GM18498 (cell line): Measurements from ENCODE around the gene CPA1.

ENCODE experiments used
- ATAC-seq: cut with Tn5 transposase; IDR thresholded peaks from one replicate; pipeline ENCODE4 v1.9.1; 2021; ENCODE audit warnings: mild to moderate bottlenecking, moderate library complexity; ENCODE audit not compliant: unreplicated experiment

CPA1 gene

DNA sequence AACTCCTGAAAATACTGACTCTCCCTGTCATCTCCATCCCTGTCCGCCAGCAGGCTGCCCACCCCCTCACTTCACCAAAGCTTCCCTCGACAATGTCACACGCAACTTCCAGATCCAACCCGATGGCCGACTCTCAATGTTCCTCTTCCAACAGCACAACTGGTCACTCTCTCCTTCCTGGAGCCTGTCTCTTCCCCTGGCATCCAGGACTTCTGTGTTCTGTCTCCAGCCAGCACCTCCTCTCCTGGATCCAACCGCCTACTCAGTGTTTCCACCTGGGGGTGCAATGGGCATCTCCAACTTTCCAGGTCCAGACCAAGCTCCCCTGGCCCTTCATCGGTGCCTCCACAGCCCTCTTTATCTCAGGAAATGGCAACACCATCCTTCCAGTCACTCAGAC lies 27.1 kb upstream of the CPA1 start:
- no peak for ATAC-seq

DNA sequence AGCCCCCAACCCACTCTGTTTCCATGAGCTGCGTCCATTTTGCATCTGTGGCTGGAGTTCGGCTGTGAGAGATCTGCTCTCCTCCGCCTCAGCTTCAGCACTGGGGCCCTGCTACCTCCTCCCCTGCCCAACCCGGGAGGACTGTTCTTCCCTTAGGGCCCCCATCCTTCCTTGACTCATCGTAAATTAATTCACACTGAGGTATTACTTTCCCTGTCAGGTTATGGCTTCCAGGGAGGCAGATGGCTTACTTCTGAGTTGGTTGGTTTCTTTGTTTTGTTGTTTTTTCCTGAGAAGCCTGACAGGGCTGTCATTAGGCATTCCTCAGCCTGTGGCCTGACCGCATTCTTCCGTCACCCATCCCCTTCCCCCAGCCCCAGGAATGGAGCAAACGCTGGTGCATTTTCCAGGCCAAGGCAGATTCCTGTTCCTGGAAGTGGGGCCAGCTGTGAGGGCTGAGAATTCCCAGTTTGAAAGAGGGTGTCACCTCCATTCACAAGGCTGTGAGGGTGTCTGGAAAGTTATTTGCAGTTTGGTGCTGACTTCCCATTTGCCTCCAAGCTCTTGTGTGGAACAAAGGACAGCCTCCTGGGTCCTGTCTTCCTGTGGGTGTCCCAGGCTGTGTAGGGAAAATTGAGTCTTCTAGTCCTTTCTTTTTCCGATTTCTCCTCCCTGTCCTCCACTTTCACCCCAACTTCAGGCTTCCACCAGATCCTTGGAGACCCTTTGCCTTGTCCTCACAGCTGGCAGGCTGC lies 24.0 kb upstream of the CPA1 start:
- ATAC-seq, result no peak

DNA sequence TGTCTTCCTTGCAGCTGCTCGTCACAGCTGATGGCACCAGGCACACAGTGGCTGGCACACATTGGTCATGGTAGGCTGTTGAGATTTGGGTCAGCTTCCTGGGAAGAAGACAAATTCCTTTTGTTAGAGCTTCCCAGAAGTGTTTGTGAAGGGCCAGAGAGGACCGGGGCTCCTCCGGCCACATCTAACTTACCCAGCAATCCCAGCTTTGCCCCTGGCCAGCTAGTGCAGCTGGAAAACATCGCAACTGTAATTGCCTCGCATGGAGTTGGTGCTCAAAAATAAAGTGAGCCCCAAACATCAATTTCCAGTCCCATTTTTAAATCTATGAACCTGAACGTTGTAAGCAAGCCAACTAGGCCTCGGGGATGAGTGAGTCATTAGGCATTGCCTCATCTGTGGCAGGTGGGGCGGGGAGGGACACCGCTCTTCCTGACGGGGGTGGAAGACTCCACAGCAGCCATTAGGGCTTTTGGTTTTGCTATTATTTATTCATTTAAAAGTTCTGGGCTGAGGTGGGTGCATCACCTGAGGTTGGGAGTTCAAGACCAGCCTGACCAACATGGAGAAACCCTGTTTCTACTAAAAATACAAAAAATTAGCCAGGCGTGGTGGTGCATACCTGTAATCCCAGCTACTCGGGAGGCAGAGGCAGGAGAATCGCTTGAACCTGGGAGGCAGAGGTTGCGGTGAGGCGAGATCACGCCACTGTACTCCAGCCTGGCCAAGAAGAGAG lies 23.2 kb upstream of the CPA1 start:
- ATAC-seq, result no peak

- ATAC-seq, result no peak
These were observed 21.8 kb upstream of the CPA1 start for GRCh38 chr7:130358471-130358870.

DNA sequence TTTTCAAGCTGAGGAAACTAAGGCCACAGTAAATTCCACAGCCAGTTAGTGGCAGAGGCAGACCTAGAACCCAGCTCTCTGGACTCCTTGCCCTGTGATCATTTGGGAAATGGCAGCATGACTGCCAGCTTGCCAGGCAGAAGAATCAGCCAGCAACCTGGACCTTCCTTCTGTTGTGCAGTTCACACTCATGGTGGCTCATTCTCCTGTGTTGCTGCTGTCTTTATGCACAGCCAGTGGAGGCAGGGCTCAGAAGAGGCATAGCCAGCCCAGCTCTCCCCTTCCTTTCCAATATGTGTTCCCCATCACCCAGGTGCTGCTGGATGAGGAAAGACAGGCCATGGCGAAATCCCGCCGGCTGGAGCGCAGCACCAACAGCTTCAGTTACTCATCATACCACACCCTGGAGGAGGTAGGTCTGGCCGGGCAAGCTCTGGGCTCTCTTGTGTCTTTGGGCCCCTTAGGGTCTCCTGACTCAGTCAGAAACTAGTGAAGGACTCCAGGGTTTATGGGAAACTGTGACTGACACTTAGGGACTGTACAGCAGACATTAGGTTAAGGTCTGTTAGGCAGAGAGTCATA lies 20.9 kb upstream of the CPA1 start:
- no peak for ATAC-seq

DNA sequence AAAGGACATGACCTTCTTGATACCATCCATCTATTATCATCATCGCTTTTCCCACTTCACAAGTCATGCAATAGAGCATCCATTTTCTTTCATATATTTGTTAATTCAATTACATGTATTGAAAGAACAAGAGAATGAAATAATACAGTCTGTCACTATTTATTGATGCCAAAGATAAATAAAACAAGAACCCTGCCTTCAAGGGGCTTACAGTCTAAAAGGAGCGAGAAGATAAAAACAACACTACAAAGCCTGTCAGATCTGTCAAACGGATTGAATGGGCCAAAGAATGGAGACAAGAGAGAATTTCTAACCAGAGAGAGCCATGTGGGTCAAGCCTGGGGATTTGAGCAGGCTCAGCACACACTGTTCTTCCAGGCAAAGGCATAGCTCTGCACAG lies 19.8 kb upstream of the CPA1 start:
- ATAC-seq, result no peak

- ATAC-seq, result no peak
These were observed 18.6 kb upstream of the CPA1 start for GRCh38 chr7:130361681-130362080.

DNA sequence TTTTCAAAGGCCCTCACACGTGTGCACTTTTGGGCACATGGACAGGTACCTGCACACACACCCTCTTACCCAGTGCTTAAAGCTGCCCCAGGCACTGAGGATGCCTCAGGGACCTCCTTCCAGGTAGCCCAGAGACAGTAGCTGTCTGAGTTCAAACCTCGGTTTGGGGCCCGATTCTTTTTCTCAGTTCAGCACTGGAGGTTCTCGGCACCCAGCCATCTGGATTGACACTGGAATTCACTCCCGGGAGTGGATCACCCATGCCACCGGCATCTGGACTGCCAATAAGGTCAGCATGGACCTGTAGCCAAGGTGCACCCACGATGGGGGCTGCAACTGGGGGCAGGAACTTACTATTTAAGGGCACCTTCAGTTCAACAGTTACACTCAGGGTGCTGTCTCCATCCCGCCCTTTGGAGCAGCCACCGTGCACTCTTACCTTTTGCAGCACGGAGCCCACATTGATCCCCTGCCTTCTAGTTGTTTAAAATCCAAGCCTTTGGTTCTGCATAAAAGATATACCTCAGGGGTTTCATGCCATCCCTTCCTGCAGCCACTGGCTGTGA lies 18.0 kb upstream of the CPA1 start:
- no peak for ATAC-seq

- ATAC-seq, result no peak
These were observed 17.1 kb upstream of the CPA1 start for GRCh38 chr7:130363026-130363847.

- ATAC-seq, result no peak
These were observed 15.8 kb upstream of the CPA1 start for GRCh38 chr7:130364451-130364850.

- ATAC-seq, result no peak
These were observed 15.2 kb upstream of the CPA1 start for GRCh38 chr7:130365088-130365487.

DNA sequence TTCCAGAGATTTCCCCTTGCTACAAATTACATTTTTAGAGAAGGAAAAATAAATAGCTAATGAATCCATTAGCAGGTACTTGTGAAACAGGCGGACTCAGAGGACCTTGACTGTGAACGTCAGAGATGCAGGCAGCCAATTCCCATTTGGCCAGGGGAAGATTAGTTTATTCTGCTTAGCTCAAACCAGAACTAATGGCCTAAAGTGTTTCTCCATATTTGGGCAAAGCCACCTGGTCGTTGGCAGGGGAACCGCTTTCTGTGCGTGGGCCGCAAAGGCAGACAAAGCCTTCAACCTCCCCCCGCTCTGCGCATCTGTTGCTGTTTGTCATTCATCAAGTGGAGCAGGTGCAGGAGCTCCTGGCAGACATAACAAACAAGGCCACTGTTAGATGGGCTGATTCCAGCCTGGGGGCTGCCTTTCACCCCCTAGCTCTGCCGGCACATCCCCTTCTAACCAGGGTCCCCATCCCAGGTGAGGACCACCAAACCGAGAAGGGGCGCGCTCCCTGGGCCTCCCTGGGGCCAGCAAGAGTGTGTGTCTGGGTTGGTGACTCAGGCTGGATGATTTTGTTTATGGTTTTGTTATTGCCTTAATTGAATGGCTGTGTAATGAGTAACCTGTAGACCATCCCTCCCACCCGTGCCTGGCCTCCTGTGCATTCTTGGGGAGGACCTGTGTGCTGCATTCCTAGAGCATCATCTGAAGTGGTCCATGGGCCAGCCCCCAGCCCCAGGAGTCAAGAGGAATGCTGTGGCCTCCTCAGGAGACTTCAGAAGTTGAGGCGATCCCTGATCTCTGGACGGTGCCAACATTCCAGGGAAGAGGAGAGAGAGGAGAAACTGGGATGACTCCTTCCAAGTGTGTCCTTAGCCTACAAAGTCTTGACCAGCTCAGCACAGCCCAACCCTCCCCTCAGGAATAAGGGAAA lies 14.5 kb upstream of the CPA1 start:
- ATAC-seq, result no peak

- ATAC-seq, result no peak
These were observed 13.7 kb upstream of the CPA1 start for GRCh38 chr7:130366564-130366963.

GRCh38 chr7:130367088-130367755 lies 13.1 kb upstream of the CPA1 start:
- no peak for ATAC-seq

- ATAC-seq, result no peak
These were observed 12.2 kb upstream of the CPA1 start for GRCh38 chr7:130367836-130368746.

DNA sequence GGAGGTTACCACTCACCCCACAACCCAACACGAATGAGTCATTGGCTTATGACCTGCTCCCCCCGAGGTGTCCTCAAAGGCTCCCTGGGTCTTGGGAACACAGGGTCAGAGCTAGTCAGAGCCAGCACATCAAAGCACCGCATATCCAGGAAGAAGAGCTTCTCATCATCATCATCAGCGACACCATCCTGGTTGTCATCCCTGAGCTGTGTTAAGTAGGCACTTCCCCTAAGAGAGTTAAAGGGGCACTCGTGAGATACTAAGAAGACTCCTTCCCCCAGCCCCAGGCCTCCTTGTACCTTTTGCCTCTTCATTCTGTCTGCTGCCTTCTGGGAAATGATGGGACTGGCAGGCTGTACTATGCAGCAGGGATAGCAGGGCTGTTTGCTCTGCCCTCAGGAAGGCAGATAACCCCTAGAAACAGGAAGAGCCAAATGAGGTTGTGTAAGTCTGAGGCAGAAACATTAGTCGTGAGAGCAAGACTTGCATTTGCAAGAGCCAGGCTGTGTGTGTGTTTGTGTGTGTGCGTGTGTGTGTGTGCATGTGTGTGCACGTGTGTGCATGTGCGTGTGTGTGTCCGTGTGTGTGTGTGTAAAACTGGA lies 11.1 kb upstream of the CPA1 start:
- ATAC-seq, result no peak

DNA sequence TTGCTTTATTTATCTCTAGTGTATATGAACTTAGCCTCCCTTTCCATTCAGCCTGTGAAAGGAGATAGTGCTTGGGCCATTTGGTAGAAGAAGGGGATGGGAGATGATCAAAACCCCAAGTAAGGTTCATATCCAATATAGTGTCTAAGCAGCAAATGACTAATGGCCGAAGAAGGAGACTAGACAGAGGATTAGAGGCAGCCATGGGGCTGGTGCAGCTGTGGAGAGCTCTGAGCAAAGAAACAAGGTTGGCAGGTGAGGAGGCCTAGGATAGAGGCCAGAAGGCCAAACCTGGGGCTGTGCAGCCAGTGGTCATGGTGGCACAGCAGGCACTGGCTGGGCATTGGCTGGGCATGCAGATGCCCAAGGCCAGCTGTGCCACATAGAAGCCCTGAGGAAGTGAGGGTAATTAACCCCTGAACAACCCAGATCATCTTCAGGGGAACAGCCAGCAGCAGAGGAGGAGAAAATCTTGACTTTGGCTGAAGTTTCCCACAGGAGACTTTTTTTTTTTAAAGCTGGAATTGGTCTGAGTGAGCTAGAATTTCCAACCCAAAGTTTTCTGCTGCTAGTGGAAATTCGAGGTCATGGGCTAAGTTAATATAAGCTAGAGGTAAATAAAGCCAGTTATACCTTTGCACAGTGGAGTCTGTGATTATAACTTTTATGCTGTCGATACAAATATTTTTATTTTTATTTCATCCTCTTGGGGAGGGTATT lies 10.3 kb upstream of the CPA1 start:
- ATAC-seq, result no peak
